ENCODE results near the gene CCDC160.
"Not testable (repeated sequence)": the region's sequence is repeated elsewhere in the genome, so short reads cannot be mapped to it uniquely, and the experiment has no call there.

Gene CCDC160

DNA sequence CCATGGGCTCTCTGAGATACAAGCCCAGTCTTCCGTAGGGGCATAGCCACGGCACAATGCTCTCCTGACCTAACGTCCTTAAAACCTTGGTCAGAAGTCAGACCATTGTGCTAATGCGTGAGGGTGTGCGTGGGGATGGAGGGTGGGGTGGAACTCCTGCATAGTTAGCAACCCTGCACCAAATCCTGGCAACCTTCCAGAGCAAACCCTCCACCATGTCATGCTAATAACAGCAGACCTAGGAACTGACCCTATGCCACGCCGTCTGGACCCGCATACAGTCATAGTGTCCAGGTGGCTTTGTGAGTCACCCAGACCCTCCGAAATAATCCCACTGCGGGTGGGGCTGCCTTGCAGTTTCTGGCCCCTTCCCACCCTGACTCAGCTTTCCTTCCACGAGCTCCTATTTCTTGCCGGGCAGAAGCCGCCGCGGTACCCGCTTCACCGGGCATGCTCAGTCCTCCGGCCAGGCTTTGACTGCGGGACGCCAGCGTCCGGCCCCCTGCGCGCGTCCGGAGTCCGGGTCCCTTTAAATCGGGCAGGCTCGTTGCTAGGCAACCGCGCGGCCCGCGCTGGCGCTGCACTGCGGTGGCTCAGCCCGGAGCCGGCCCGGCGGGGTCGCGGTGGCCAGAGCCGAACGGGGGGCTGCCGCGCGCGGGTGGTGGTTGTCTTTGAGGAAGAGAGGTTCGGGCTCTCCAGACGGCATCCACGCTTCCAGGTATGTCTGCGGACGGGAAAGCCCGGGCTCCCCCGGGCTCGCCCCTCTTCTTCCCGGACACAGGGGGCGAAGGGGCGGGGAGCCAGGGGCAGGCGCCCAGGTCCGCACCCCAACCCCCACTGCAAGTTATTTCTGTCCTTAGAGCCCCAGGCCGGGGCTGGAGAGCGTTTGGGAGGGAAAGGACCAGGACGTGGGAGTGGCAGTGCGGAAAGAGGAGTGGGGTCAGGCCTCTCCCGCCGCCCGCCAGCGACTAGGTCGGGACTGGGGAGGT lies at the start of gene CCDC160:
TSS of gene CCDC160 (plus strand) at position 557 of the 989 bp plus-strand sequence. CDS start 7,619 bp downstream, outside the sequence.
- DNase-seq, result no peak

DNA sequence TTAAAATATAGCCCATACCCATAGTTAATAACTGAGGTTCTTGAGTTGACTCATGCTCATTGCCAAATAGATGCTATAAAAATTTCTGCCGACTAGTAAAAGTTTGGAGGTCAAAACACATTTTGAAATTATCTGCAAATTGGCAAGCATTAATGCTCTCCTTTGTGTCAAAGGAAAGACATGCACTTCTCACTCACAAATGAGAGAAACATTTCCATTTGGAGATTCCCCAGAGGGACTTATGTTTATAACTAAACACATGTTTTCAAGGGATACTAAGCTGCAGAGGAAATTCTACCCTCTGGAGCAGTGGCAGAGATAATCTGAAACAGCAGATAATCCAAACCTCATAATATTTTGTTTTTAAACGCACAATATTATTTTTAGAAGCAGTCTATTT lies 45.7 kb upstream of the CCDC160 start:
- no peak for DNase-seq

DNA sequence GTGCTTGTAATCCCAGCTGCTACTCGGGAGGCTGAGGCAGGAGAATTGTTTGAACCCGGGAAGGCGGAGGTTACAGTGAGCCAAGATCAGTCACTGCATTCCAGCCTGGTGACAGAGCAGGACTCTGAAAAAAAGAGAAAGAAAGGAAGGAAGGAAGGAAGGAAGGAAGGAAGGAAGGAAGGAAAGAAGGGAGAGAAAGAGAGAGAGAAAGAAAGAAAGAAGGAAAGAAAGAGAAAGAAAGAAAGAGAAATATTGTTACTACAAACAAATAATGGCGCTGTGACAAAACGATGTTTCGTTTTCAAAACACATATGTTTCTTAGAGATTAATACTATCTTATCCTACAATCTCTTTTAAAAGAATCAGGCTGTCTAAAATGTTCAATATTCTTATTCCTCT lies 42.1 kb upstream of the CCDC160 start:
- no peak for DNase-seq

DNA sequence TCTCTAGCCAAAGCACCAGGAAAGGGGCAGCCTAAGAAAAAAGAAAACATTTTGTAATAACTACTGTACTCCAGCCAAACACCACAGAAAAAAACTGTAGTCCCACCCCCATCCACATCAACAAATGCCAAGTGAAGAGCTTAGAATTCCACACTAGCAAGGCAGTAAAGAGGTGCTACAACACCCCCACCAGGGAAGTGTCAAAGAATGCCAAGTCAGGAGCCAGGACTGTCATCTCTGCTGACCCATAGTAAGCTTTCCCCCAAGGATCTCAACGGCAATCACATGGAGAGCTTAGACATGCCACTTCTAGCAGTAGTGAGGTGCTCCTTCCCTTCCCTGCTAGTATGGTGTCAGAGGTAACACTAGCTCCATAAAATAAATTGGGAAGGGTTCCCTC lies 34.4 kb upstream of the CCDC160 start:
- no peak for DNase-seq

DNA sequence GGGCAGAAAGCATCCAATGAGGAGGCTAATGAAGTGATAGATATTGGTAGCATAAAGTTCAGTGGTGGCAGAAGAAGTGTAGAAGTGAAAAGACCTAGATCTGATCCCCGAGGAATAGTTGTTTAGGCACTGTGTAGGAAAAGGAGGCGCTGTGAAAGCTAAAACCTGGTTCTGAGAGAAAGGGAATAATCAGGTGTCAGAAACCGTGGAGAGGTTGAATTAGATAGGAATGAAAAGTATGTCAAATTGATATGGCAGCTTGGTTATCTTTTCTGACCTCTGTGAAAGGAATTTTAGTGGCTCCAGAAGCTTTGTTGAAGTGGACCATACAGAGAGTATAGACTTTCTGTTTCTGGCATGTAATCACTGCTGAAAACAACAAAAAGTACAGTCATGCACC lies 30.8 kb upstream of the CCDC160 start:
- no peak for DNase-seq

DNA sequence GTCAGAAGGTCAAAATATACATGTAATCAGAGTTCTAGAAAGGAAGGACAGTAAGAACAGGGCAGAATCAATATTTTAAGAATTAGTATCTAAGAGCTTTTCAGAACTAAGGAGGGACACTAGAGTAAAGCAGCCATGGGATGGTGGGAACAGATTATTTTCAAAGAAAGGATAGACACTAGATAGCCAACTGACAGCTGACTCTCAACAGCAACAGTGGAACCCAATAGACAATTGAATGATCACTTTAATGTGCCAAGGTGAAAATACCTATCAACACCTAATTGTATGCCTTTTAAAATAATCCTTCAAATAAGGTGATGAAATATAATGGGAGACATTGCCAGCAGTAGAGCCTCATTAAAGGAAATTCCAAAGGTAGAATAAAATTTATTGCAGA lies 26.5 kb upstream of the CCDC160 start:
- DNase-seq, result no peak

DNA sequence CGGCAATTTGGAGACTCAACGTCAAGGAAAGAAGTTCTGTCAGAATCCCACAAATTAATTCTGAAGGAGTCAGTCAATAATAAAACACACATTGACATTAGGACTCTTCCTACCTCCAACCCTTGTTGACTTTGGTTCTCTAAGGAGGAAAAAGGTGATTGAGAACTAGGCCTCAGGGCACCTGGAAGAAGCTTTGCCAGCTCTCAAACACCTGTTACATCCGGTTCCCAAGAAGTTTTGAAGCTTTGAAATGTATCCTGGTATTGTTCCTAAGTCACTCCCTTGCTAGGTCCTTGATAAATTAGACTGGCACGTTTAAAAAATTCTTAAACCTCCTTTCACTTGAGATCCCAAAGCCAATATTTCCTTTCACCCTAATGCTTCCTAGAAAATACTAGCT lies 1.7 kb upstream of the CCDC160 start:
- DNase-seq, result no peak

DNA sequence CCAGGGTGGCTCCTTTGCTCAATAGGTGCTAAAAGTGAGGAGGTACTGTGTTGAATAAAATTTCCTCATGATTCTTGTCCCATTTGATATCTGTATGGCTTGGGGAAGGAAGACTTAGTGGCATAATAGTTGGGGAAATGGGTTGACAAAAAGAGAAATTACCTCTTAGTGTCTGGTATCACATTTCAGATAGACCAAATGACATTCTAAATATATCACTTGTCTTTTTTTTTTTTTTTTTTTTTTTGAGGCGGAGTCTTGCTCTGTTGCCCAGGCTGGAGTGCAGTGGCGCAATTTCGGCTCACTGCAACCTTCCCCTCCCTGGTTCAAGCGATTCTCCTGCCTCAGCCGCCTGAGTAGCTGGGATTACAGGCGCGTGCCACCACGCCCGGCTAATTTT lies 1.2 kb downstream of the CCDC160 start:
- not testable (repeated sequence) for DNase-seq

DNA sequence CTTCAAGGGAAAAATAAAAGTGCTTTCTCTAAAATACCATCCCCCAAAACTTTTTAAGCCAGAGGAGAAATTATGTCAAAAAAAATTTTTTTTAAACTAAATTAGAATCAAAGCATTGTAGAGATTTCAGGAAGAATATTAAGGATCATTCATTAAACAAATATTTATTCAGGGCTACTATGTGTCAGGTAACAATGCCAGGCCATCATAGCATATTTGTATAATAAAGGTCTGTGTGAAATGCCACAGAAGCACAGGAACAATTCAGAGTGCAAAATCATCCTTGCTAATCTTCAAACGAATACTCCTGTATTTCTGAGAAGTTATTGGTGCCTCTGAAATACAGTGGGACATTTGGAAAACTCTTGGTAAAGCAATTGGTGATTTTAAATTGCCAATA lies 2.0 kb downstream of the CCDC160 start:
- DNase-seq, result no peak

DNA sequence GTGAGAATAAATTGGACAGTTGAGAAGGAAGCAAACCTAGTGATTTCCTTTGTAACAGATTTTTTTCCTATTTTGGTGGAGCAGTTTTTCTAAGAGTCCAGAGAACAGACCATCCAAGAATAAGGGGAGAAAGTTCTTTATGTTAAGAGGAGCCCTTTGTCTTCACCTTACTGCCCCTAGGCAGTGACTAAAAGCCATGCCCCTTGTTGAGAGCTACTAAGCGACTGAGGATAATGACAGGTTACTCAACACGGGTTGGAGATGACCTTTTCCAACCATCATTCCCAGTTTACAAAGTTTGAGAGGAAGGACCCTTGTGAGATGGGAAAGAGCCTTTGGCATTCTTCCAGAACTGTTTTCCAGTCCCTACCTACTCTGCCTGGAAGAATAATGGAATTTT lies 3.2 kb downstream of the CCDC160 start:
- no peak for DNase-seq

DNA sequence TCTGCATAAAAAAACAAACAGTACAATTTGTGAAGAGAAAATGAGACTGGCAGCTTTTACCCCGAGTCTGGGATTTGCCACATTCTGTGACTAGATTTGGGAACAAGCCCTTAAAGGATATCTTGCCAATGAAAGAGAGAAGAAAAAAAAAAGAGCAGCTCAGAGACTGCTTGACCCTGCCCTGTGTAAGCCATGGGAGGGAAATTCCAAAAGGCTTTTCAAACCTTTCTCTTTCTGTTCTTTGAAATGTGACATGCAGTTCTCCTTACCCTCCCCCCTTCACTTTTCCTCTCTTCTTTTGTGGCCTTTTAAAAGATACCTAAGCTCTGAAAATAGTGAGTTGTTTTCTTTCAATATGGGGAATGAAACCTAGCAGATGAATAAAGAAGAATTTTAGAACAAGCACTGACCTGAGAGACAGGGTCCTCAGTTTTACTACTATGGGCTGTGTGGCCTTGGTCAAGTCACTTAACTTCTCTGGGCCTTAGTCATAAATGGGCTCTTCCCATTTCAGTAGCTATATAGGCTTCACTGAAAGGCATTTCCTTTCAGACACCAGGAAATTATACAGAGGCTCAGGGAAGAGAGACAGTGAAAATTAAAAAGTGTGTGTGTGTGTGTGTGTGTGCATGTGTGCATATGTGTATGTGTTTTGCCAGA lies 5.1 kb downstream of the CCDC160 start:
- DNase-seq, result no peak

DNA sequence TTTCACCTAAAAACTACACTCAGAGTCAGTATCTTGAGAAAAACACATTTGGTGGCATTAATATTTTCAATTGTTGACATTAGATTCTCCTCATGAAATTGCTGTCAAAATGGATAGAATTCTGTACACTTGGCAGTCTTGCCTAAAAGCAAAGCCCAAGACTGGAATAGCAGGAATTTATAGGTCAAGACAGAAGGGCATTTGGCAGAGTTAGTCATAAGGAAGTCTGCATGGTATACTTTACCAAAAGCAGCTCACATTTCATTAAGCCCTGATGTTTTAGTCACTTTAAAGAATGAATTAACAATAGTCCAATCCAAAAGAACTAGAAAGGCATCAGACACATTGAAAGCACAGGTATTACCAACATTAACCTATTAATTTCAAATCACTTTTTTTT lies 7.1 kb downstream of the CCDC160 start:
- no peak for DNase-seq

DNA sequence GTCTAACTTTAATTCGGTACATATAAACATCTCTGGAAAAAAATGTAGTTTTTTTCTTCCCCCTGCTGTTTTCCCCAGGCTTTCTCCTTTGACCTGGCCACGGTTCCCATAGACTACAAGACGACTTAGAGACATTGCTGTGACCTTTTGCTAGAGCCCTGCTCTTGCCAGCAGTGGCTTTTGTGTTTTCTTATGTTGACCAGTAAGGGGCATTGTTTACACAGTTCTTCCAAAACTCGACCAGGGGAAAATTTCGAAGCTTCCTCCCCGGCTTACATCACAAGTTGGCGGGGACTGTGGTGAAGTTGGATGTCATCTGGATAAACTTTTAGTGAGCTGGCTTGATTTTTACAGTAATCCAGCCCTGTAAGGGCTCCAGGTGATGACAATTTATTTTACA lies 9.3 kb downstream of the CCDC160 start:
- DNase-seq, result no peak

DNA sequence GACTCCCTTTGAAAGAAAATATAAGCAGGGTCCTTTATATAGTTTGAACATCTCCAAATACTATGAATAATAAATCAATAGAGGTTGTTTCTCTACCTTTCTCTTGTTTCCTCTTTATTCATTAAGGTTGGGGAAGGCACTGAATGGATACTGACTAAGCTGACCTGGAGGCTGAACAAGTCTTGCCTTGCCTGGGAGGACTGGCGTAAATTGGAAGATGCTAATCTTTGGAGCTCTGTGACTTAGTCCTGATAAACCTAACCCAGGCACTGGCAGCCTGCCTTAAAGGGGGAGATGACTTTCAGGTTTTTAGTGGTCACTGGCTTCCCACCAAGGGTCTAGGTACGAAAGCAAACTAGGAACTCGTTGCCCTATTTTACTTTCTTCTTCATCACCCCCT lies 10.5 kb downstream of the CCDC160 start:
- DNase-seq, result no peak

DNA sequence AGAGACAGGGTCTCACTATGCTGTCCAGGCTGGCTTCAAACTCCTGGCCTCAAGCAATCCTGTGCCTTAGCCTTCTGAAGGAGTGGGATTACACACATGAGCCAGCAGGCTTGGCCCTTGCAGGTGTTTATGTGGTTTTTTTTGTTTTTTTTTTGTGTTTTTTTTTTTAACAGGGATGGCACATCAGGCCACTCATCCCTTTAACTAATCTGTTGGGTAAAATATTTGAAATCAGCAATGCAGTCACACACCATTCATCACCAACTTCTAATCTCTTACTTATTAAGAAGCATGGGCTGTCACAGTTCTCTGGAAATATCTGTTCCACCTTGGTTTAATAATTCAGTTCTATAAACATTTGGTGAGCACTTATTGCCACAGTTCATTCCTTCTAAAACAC lies 12.3 kb downstream of the CCDC160 start:
- DNase-seq, result no peak

DNA sequence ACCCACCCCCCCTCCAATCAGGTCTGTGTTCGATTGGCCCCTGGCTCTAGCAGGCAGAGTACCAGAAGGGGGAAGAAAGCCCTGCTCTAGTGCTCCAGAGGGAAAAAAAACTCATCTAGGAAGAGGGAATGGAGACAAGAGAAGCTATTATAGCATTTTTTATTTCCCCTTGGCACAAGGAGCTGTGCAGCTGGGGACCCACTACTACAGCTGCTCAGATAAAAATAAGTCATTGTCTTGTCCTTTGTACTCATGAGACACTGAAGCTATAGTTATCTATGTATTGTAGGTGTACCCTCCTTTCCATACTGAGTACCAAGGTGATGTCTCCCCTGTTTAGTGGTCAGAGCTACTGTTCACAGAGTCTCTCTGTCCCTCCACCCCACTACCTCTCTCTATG lies 14.3 kb downstream of the CCDC160 start:
- DNase-seq, result no peak

DNA sequence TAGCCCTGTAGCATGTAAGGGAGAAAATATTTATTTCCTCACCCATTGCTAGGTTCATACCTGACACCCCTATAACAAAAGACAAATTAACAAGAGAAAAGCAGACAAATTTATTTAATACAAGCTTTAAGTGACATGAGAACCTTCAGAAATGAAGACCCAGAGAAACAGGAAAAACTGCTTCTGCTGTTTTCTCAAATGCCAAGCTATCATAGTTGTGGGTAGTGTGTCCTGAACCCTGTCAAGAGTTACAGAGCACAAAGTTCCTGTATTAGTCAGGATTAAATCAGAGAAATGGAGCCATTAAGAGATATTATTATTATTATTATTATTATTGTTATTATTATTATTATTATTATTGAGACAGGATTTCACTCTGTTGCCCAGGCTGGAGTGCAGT lies 17.5 kb downstream of the CCDC160 start:
- DNase-seq, result no peak

DNA sequence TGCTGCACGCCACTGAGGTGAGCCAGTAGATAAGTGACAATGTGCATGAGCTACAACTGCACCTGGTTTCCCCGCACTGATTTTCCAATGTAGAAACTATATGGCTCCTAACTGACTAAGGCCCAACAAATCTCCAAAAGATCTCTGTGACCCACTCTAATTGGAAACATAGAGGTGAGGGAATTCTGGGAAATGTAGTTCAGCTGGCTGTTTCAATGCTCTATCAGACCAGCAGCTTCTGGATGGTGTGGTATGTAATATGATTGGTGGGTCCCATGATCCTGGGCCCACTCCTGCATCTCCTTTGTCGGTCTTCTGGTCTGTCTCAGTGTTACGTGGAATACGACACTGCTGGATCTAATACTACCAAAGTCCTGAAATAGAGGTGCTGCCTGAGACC lies 18.6 kb downstream of the CCDC160 start:
- DNase-seq, result no peak

DNA sequence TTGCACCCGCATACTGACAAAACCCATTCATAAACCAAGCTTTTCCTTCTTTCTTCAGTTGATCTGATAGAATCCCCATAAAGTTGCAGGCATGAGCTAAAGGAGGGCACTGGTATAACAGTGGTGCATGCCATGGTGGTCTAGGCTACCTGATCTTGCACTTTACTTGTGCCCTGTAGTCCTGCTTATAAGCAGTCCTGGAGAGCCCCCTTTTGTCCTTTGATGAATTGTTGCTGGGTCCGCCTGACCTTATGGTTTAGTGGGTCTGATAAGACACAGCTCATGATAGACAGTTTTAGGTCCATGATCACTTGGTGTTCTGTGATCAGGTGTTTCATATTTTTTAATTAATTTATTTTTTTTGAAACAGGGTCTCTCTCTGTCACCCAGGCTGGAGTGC lies 19.7 kb downstream of the CCDC160 start:
- DNase-seq, result no peak

DNA sequence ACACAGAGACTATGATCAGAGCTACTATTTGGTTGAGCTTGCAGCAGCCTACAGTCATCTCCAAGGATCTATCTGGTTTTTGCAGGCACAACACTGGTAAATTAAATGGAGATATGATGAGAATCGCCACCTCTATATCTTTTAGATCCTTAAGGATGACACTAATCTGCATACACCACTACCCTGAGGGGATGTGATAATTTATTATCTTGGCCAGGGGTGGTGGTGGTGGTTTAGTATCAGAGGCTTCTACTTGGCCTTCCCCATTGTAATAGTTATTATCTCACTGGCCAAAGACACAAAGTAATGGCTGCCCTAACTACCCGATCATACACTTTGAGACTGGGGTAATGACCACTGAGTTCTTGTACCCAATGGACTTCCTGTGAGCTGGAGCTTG lies 21.2 kb downstream of the CCDC160 start:
- no peak for DNase-seq

DNA sequence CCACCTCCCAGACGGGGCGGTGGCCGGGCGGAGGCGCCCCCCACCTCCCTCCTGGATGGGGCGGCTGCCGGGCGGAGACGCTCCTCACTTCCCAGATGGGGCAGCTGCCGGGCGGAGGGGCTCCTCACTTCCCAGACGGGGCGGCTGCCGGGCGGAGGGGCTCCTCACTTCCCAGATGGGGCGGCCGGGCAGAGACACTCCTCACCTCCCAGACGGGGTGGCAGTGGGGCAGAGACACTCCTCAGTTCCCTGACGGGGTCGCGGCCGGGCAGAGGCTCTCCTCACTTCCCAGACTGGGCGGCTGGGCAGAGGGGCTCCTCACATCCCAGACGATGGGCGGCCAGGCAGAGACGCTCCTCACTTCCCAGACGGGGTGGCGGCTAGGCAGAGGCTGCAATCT lies 49.0 kb downstream of the CCDC160 start:
- DNase-seq, result not testable (repeated sequence)

DNA sequence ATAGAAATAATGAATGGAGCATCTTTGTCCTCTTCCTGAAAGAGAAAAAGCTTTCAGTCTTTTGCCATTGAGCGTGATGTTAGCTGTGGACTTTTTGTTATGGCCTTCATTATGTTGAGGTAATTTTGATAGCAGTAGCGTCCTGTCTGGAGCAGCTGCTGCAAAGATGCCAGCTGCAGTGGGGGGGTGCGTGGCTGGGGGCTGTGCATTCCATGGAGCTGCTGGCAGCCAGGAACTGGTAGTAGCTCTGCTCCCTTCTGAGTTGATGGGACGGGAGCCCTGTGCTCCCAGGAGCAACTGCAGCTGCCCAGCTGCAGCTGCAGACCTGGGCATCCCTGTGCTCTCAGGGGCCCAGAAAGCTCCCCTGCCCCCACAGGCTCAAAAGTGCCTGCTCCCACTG lies 50.4 kb downstream of the CCDC160 start:
- DNase-seq, result no peak

DNA sequence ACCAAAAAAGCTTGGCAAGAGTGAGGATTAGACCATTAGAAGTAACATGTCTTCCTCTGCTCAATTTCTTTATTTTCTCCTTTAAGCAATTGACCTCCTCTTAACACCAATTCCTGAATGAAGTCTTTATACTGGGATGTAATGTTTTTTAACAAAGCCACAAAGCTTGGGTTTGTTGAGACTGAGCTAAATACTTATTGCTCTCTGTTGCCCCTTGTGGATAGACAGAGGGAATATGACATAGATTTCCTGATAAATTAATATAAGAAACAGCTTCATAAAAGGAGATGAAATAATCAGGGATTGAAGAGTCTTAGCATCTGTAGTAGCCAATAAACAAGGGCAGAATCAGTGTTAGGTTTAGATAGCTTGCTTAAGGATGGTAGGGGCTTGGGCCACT lies 57.6 kb downstream of the CCDC160 start:
- no peak for DNase-seq
